ENCODE measurements around the gene STX18.

The STX18 gene

GRCh38 chr4:4494882-4495281 is 47.0 kb downstream of the STX18 start:
- H3K27me3 ChIP-seq (replicated peaks in 2 of 5; ENCODE audit: control insufficient read depth in 4 of 5, insufficient read depth in 5 of 5, low read length in 4 of 5): no peaks in the 10 kb centered on the region
- ChIA-PET CTCF (interaction anchor here (1.2 kb wide), 1 partner anchor 13 kb away, joined by 4 read pairs; no protein-coding TSS in a partner anchor), POLR2A (no interaction called here)
- no peak for DNase-seq
- no peaks in the 10 kb centered on the region for H3K36me3 ChIP-seq (ENCODE audit: control insufficient read depth in 4 of 4, insufficient read depth in 4 of 4, low read length in 3 of 4)
- H3K27ac ChIP-seq (ENCODE audit: insufficient read depth in 1 of 2, low read depth in 1 of 2, low read length in 2 of 2, poor library complexity in 1 of 2, severe bottlenecking in 2 of 2): no peak overlapping the region
- H3K4me3 ChIP-seq (ENCODE audit: control insufficient read depth in 1 of 7, extremely low read depth in 1 of 7, insufficient read depth in 4 of 7, low read depth in 2 of 7, low read length in 6 of 7): no peak overlapping the region
- H3K4me1 ChIP-seq (ENCODE audit: control extremely low read depth in 1 of 4, control insufficient read depth in 4 of 4, insufficient read depth in 4 of 4, low read length in 3 of 4): no peaks in the 10 kb centered on the region
- H3K9me3 ChIP-seq (ENCODE audit: control extremely low read depth in 1 of 5, control insufficient read depth in 4 of 5, insufficient read depth in 2 of 5, low read depth in 1 of 5, low read length in 4 of 5): no peaks in the 10 kb centered on the region

GRCh38 chr4:4492161-4492847 is 49.5 kb downstream of the STX18 start:
- DNase-seq: peak in 2 of 3 donors; percentile 47 to 52
- Histone ChIP-seq H3K27ac (ENCODE audit: insufficient read depth in 1 of 2, low read depth in 1 of 2, low read length in 2 of 2, poor library complexity in 1 of 2, severe bottlenecking in 2 of 2) (no peak overlapping the region), H3K27me3 (replicated peaks in 2 of 5; ENCODE audit: control insufficient read depth in 4 of 5, insufficient read depth in 5 of 5, low read length in 4 of 5) (no peaks in the 10 kb centered on the region), H3K9me3 (ENCODE audit: control extremely low read depth in 1 of 5, control insufficient read depth in 4 of 5, insufficient read depth in 2 of 5, low read depth in 1 of 5, low read length in 4 of 5) (no peaks in the 10 kb centered on the region), H3K36me3 (ENCODE audit: control insufficient read depth in 4 of 4, insufficient read depth in 4 of 4, low read length in 3 of 4) (no peaks in the 10 kb centered on the region), H3K4me3 (ENCODE audit: control insufficient read depth in 1 of 7, extremely low read depth in 1 of 7, insufficient read depth in 4 of 7, low read depth in 2 of 7, low read length in 6 of 7) (no peak overlapping the region), H3K4me1 (ENCODE audit: control extremely low read depth in 1 of 4, control insufficient read depth in 4 of 4, insufficient read depth in 4 of 4, low read length in 3 of 4) (no peaks in the 10 kb centered on the region)
- 100% methylated on average over 2 of the region's 6 CpGs for WGBS (ENCODE audit: insufficient coverage)
- ChIA-PET POLR2A (no interaction called here), CTCF (no interaction called here)

- Histone ChIP-seq H3K27ac (ENCODE audit: insufficient read depth in 1 of 2, low read depth in 1 of 2, low read length in 2 of 2, poor library complexity in 1 of 2, severe bottlenecking in 2 of 2) (no peak overlapping the region), H3K9me3 (ENCODE audit: control extremely low read depth in 1 of 5, control insufficient read depth in 4 of 5, insufficient read depth in 2 of 5, low read depth in 1 of 5, low read length in 4 of 5) (no peaks in the 10 kb centered on the region), H3K27me3 (replicated peaks in 2 of 5; ENCODE audit: control insufficient read depth in 4 of 5, insufficient read depth in 5 of 5, low read length in 4 of 5) (no peaks in the 10 kb centered on the region), H3K4me1 (ENCODE audit: control extremely low read depth in 1 of 4, control insufficient read depth in 4 of 4, insufficient read depth in 4 of 4, low read length in 3 of 4) (no peaks in the 10 kb centered on the region), H3K4me3 (ENCODE audit: control insufficient read depth in 1 of 7, extremely low read depth in 1 of 7, insufficient read depth in 4 of 7, low read depth in 2 of 7, low read length in 6 of 7) (no peak overlapping the region), H3K36me3 (ENCODE audit: control insufficient read depth in 4 of 4, insufficient read depth in 4 of 4, low read length in 3 of 4) (no peaks in the 10 kb centered on the region)
- CTCF ChIA-PET: no interaction called here
- DNase-seq: peak in 2 of 3 donors; percentile 6 to 23
- no CpG with 5 or more reads among the region's 8 CpGs for WGBS (ENCODE audit: insufficient coverage)
- POLR2A ChIA-PET: no interaction called here
Measured at GRCh38 chr4:4491396-4491893, 50.4 kb downstream of the STX18 start.

GRCh38 chr4:4490816-4491215 is 51.0 kb downstream of the STX18 start:
- H3K4me3 ChIP-seq (ENCODE audit: control insufficient read depth in 1 of 7, extremely low read depth in 1 of 7, insufficient read depth in 4 of 7, low read depth in 2 of 7, low read length in 6 of 7): no peak overlapping the region
- no peaks in the 10 kb centered on the region for H3K4me1 ChIP-seq (ENCODE audit: control extremely low read depth in 1 of 4, control insufficient read depth in 4 of 4, insufficient read depth in 4 of 4, low read length in 3 of 4)
- no peaks in the 10 kb centered on the region for H3K27me3 ChIP-seq (replicated peaks in 2 of 5; ENCODE audit: control insufficient read depth in 4 of 5, insufficient read depth in 5 of 5, low read length in 4 of 5)
- H3K9me3 ChIP-seq (ENCODE audit: control extremely low read depth in 1 of 5, control insufficient read depth in 4 of 5, insufficient read depth in 2 of 5, low read depth in 1 of 5, low read length in 4 of 5): no peaks in the 10 kb centered on the region
- WGBS (ENCODE audit: insufficient coverage): 100% methylated on average over 1 of the region's 5 CpGs
- no peak overlapping the region for H3K27ac ChIP-seq (ENCODE audit: insufficient read depth in 1 of 2, low read depth in 1 of 2, low read length in 2 of 2, poor library complexity in 1 of 2, severe bottlenecking in 2 of 2)
- H3K36me3 ChIP-seq (ENCODE audit: control insufficient read depth in 4 of 4, insufficient read depth in 4 of 4, low read length in 3 of 4): no peaks in the 10 kb centered on the region
- DNase-seq: no peak
- ChIA-PET POLR2A (no interaction called here), CTCF (interaction anchor here (1.4 to 1.6 kb wide), 2 partner anchors 15 to 390 kb away, joined by 3 to 7 read pairs; no protein-coding TSS in a partner anchor)

- no peak overlapping the region for H3K27ac ChIP-seq (ENCODE audit: insufficient read depth in 1 of 2, low read depth in 1 of 2, low read length in 2 of 2, poor library complexity in 1 of 2, severe bottlenecking in 2 of 2)
- H3K27me3 ChIP-seq (replicated peaks in 2 of 5; ENCODE audit: control insufficient read depth in 4 of 5, insufficient read depth in 5 of 5, low read length in 4 of 5): no peaks in the 10 kb centered on the region
- no peak overlapping the region for H3K4me3 ChIP-seq (ENCODE audit: control insufficient read depth in 1 of 7, extremely low read depth in 1 of 7, insufficient read depth in 4 of 7, low read depth in 2 of 7, low read length in 6 of 7)
- 100% methylated on average over 1 of the region's 3 CpGs for WGBS (ENCODE audit: insufficient coverage)
- H3K4me1 ChIP-seq (ENCODE audit: control extremely low read depth in 1 of 4, control insufficient read depth in 4 of 4, insufficient read depth in 4 of 4, low read length in 3 of 4): no peaks in the 10 kb centered on the region
- no peaks in the 10 kb centered on the region for H3K36me3 ChIP-seq (ENCODE audit: control insufficient read depth in 4 of 4, insufficient read depth in 4 of 4, low read length in 3 of 4)
- ChIA-PET CTCF (interaction anchor here (1.3 to 1.6 kb wide), 3 partner anchors 15 to 1323 kb away, joined by 3 to 7 read pairs (median 3); no protein-coding TSS in a partner anchor), POLR2A (no interaction called here)
- no peak for DNase-seq
- no peaks in the 10 kb centered on the region for H3K9me3 ChIP-seq (ENCODE audit: control extremely low read depth in 1 of 5, control insufficient read depth in 4 of 5, insufficient read depth in 2 of 5, low read depth in 1 of 5, low read length in 4 of 5)
Measured at GRCh38 chr4:4490041-4490440, 51.8 kb downstream of the STX18 start.

- 53% methylated on average over 2 of the region's 6 CpGs for WGBS (ENCODE audit: insufficient coverage)
- Histone ChIP-seq H3K4me1 (ENCODE audit: control extremely low read depth in 1 of 4, control insufficient read depth in 4 of 4, insufficient read depth in 4 of 4, low read length in 3 of 4) (no peaks in the 10 kb centered on the region), H3K4me3 (ENCODE audit: control insufficient read depth in 1 of 7, extremely low read depth in 1 of 7, insufficient read depth in 4 of 7, low read depth in 2 of 7, low read length in 6 of 7) (no peak overlapping the region), H3K27ac (ENCODE audit: insufficient read depth in 1 of 2, low read depth in 1 of 2, low read length in 2 of 2, poor library complexity in 1 of 2, severe bottlenecking in 2 of 2) (no peak overlapping the region), H3K36me3 (ENCODE audit: control insufficient read depth in 4 of 4, insufficient read depth in 4 of 4, low read length in 3 of 4) (no peaks in the 10 kb centered on the region), H3K9me3 (ENCODE audit: control extremely low read depth in 1 of 5, control insufficient read depth in 4 of 5, insufficient read depth in 2 of 5, low read depth in 1 of 5, low read length in 4 of 5) (no peaks in the 10 kb centered on the region), H3K27me3 (replicated peaks in 2 of 5; ENCODE audit: control insufficient read depth in 4 of 5, insufficient read depth in 5 of 5, low read length in 4 of 5) (no peaks in the 10 kb centered on the region)
- ChIA-PET POLR2A (no interaction called here), CTCF (interaction anchor here (0.7 to 3.1 kb wide), 6 partner anchors 13 to 1324 kb away, joined by 3 to 9 read pairs (median 4); no protein-coding TSS in a partner anchor)
- DNase-seq: peak; percentile 67 to 86 (median 79)
Measured at GRCh38 chr4:4488405-4489404, 53.1 kb downstream of the STX18 start.
